ENCODE measurements around the gene KIAA1755. TPM values are rescaled to one million over a fixed set of nuclear protein-coding genes. Genes with fewer than 3 reads are reported as not detected.

The KIAA1755 gene
- total and polyA plus RNA-seq, 7 donors: 1.2 to 39.1 (median 11.6) TPM; not detected in 1

DNA sequence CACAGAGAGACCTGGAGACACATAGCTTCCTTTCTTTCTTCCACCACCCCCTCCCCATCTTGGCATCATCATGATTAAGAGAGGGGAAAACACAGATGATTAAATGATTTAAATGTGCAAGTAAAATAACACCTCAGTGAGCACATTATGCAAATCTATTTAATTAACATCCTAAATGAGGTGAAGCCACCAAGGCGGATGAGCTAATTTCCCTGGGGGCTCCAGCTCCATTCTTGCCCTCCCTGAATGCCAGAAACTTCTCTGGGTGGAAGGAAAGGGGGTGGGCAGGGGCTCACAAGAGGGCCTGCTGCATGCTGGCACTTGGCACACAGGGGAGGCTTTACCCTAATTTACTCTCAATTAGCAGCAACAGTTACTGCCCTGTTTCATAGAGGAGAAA is 62.9 kb downstream of the KIAA1755 start:
- Histone ChIP-seq H3K36me3 (no peaks in the 10 kb centered on the region), H3K27me3 (no peaks in the 10 kb centered on the region), H3K4me3 (no peak overlapping the region), H3K4me1 (no peaks in the 10 kb centered on the region), H3K27ac (no peak overlapping the region), H3K9me3 (no peaks in the 10 kb centered on the region)
- intact Hi-C loops (cut with DNase I): no loop called here
- DNase-seq: peak; percentile 18
- TF ChIP-seq POLR2A (IDR thresholded peaks at IDR 0.05) (no peak), EP300 (IDR thresholded peaks at IDR 0.05) (no peak), POLR2AphosphoS5 (IDR thresholded peaks at IDR 0.05) (no peak)
- TF ChIP-seq, protein P1, sequence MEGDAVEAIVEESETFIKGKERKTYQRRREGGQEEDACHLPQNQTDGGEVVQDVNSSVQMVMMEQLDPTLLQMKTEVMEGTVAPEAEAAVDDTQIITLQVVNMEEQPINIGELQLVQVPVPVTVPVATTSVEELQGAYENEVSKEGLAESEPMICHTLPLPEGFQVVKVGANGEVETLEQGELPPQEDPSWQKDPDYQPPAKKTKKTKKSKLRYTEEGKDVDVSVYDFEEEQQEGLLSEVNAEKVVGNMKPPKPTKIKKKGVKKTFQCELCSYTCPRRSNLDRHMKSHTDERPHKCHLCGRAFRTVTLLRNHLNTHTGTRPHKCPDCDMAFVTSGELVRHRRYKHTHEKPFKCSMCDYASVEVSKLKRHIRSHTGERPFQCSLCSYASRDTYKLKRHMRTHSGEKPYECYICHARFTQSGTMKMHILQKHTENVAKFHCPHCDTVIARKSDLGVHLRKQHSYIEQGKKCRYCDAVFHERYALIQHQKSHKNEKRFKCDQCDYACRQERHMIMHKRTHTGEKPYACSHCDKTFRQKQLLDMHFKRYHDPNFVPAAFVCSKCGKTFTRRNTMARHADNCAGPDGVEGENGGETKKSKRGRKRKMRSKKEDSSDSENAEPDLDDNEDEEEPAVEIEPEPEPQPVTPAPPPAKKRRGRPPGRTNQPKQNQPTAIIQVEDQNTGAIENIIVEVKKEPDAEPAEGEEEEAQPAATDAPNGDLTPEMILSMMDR (IDR thresholded peaks at IDR 0.05): no peak
- 86% methylated on average over 1 of the region's 1 CpG for WGBS, 2 donors

GRCh38 chr20:38197217-38197616 is 63.3 kb downstream of the KIAA1755 start:
- H3K9me3 ChIP-seq: no peaks in the 10 kb centered on the region
- DNase-seq: peak; percentile 7
- H3K4me3 ChIP-seq: no peak overlapping the region
- H3K4me1 ChIP-seq: peaks cover 0 to 3% (median 0%) of the 10 kb centered on the region in 4 donors
- no peaks in the 10 kb centered on the region for H3K36me3 ChIP-seq
- H3K27me3 ChIP-seq: no peaks in the 10 kb centered on the region
- no peak overlapping the region for H3K27ac ChIP-seq
- intact Hi-C loops (cut with DNase I): no loop called here
- WGBS, 2 donors: 71 to 72% methylated on average over 5 of the region's 5 CpGs
- TF ChIP-seq, protein P1 (IDR thresholded peaks at IDR 0.05): no peak
- TF ChIP-seq POLR2AphosphoS5 (IDR thresholded peaks at IDR 0.05): no peak
- TF ChIP-seq EP300 (IDR thresholded peaks at IDR 0.05): no peak
- no peak for TF ChIP-seq POLR2A (IDR thresholded peaks at IDR 0.05)

DNA sequence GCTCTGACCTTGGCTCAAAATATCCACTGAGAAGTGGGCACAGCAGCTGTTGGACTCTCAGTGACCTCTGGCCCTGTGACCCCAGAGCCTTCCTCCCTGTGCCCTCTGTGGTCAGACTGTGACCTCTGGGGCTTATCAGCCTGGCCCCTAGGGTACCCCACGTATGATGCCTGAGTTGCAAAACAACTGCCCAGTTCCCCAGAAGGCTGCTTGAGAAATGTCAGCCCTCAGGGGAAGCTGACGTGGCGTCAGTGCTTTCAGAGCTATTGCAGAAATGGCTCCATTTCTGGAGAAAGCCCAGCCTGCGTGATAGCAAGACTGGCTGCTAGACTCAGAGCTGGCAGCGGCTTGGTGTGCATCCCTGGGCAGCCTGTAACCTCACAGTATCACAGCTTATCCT is 63.9 kb downstream of the KIAA1755 start:
- DNase-seq: peak; percentile 78
- Histone ChIP-seq H3K4me3 (no peak overlapping the region), H3K4me1 (peaks cover 0 to 7% (median under 1%) of the 10 kb centered on the region in 4 donors), H3K36me3 (no peaks in the 10 kb centered on the region), H3K9me3 (no peaks in the 10 kb centered on the region), H3K27me3 (no peaks in the 10 kb centered on the region), H3K27ac (no peak overlapping the region)
- TF ChIP-seq EP300 (IDR thresholded peaks at IDR 0.05) (no peak), POLR2A (IDR thresholded peaks at IDR 0.05) (no peak), POLR2AphosphoS5 (IDR thresholded peaks at IDR 0.05) (peak in 1 of 4 donors; percentile 23)
- TF ChIP-seq, protein P1 (IDR thresholded peaks at IDR 0.05): no peak
- WGBS, 2 donors: 53 to 54% methylated on average over 5 of the region's 5 CpGs
- intact Hi-C loops (cut with DNase I): no loop called here

DNA sequence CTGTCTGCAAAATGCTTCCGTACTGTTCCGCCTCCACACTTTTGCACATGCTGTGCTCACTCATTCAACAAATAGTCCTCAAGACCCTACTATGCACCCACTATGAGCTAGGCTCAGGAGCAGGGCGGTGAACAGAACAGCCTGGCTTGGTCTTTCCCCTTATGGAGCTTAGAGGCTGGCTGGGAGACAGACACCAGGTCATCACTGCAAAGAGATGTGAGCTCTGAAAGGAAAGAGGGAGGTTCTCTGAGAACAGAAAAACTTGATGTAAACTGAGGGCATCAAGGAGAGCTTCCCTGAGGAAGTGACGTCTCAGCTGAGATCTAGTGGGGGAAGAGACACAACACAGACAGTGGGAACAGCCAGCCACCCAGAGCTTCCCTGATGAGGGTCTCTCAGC is 64.5 kb downstream of the KIAA1755 start:
- intact Hi-C loops (cut with DNase I): no loop called here
- Histone ChIP-seq H3K36me3 (no peaks in the 10 kb centered on the region), H3K27me3 (no peaks in the 10 kb centered on the region), H3K9me3 (no peaks in the 10 kb centered on the region), H3K27ac (no peak overlapping the region), H3K4me1 (peaks cover 0 to 12% (median 4%) of the 10 kb centered on the region in 4 donors), H3K4me3 (no peak overlapping the region)
- no peak for TF ChIP-seq POLR2AphosphoS5 (IDR thresholded peaks at IDR 0.05)
- TF ChIP-seq, protein P1 (IDR thresholded peaks at IDR 0.05): no peak
- no peak for TF ChIP-seq POLR2A (IDR thresholded peaks at IDR 0.05)
- no peak for TF ChIP-seq EP300 (IDR thresholded peaks at IDR 0.05)
- 85 to 88% methylated on average over 4 of the region's 4 CpGs for WGBS, 2 donors
- peak; percentile 25 for DNase-seq

GRCh38 chr20:38195521-38195920 is 65.0 kb downstream of the KIAA1755 start:
- WGBS, 2 donors: 76 to 81% methylated on average over 7 of the region's 7 CpGs
- Histone ChIP-seq H3K4me3 (no peak overlapping the region), H3K27ac (no peak overlapping the region), H3K27me3 (no peaks in the 10 kb centered on the region), H3K36me3 (no peaks in the 10 kb centered on the region), H3K4me1 (peaks cover 0 to 18% (median 8%) of the 10 kb centered on the region in 4 donors), H3K9me3 (no peaks in the 10 kb centered on the region)
- TF ChIP-seq EP300 (IDR thresholded peaks at IDR 0.05) (no peak), POLR2AphosphoS5 (IDR thresholded peaks at IDR 0.05) (no peak), POLR2A (IDR thresholded peaks at IDR 0.05) (no peak)
- TF ChIP-seq, protein P1 (IDR thresholded peaks at IDR 0.05): no peak
- intact Hi-C loops (cut with DNase I): no loop called here
- DNase-seq: peak; percentile 36
